ENCODE measurements around the gene PRKAR2A.

DNA sequence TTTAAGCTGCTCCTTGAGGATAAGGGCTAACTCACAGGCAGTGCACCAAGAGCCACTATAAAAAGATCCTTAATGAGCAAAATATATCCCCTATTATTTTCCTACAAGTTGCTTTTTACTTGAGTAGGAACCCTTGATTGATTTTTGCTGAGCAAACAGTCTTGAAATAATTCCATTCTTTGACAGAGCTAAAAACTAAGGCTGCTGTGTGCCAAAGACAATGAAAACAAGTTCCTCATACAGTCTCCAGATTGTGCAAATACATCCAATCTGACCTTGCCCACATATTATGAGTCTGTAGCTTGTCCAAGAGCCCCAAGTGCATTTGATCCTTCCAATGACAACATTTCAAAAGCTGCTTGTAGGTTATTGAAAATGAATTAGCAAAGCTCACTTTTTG is 15.0 kb downstream of the PRKAR2A start:
- TF ChIP-seq CTCF (IDR thresholded peaks at IDR 0.05) = no peak
- TF ChIP-seq EP300 (IDR thresholded peaks at IDR 0.05) = no peak
- no peak for TF ChIP-seq RCOR1 (IDR thresholded peaks at IDR 0.05; ENCODE audit: low read depth, low read length)
- TF ChIP-seq, protein P1, sequence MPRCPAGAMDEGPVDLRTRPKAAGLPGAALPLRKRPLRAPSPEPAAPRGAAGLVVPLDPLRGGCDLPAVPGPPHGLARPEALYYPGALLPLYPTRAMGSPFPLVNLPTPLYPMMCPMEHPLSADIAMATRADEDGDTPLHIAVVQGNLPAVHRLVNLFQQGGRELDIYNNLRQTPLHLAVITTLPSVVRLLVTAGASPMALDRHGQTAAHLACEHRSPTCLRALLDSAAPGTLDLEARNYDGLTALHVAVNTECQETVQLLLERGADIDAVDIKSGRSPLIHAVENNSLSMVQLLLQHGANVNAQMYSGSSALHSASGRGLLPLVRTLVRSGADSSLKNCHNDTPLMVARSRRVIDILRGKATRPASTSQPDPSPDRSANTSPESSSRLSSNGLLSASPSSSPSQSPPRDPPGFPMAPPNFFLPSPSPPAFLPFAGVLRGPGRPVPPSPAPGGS (IDR thresholded peaks at IDR 0.05) = no peak
- TF ChIP-seq RAD21 (conservative IDR thresholded peaks at IDR 0.05 in 1 of 2, IDR thresholded peaks at IDR 0.05 in 1 of 2) = no peak
- TF ChIP-seq HMGXB4 (CRISPR knock-in tag; IDR thresholded peaks at IDR 0.05; ENCODE audit: borderline replicate concordance) = no peak
- TF ChIP-seq, protein P2, sequence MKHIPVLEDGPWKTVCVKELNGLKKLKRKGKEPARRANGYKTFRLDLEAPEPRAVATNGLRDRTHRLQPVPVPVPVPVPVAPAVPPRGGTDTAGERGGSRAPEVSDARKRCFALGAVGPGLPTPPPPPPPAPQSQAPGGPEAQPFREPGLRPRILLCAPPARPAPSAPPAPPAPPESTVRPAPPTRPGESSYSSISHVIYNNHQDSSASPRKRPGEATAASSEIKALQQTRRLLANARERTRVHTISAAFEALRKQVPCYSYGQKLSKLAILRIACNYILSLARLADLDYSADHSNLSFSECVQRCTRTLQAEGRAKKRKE (CRISPR knock-in tag; IDR thresholded peaks at IDR 0.05; ENCODE audit: low read depth) = no peak
- TF ChIP-seq, protein P3, sequence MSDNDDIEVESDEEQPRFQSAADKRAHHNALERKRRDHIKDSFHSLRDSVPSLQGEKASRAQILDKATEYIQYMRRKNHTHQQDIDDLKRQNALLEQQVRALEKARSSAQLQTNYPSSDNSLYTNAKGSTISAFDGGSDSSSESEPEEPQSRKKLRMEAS (IDR thresholded peaks at IDR 0.05) = no peak
- no peak for TF ChIP-seq MYC (IDR thresholded peaks at IDR 0.05; ENCODE audit: borderline replicate concordance, low read length)
- TF ChIP-seq CEBPB (IDR thresholded peaks at IDR 0.05) = no peak
- TF ChIP-seq ZNF302 (CRISPR knock-in tag; IDR thresholded peaks at IDR 0.05) = no peak
